ENCODE results near the gene GNB1L.

GRCh38 chr22:19898145-19898544 is 43.5 kb upstream of the GNB1L start:
- no peak for TF ChIP-seq POLR2AphosphoS5 (IDR thresholded peaks at IDR 0.05)
- no peak for TF ChIP-seq CTCF (IDR thresholded peaks at IDR 0.05)
- TF ChIP-seq POLR2A (IDR thresholded peaks at IDR 0.05): no peak

All from prostate gland (tissue), 2 donors.